ENCODE results near the gene CRY2.

DNA sequence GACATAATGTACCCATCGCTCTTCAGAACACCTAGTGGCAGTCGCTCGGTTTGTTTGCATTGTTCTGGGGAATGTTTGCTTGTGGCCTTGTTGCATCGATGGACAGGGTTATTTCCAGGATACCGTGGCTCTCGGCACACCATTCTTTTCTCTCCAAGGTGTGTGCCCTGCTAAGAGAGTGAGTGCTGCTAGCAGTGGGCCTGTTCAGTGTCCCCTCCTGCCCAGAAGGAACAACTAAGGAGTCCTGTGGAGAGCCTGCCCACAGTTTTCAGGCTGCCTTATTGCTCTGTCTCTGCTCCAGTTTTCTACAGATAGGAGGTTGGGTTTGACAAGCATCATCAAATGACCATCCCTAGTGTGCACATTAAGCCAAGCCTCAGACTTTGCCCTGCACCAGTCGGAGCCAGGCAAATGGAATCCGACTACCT, 1.4 kb downstream of the CRY2 start:
- TF ChIP-seq, protein P1, sequence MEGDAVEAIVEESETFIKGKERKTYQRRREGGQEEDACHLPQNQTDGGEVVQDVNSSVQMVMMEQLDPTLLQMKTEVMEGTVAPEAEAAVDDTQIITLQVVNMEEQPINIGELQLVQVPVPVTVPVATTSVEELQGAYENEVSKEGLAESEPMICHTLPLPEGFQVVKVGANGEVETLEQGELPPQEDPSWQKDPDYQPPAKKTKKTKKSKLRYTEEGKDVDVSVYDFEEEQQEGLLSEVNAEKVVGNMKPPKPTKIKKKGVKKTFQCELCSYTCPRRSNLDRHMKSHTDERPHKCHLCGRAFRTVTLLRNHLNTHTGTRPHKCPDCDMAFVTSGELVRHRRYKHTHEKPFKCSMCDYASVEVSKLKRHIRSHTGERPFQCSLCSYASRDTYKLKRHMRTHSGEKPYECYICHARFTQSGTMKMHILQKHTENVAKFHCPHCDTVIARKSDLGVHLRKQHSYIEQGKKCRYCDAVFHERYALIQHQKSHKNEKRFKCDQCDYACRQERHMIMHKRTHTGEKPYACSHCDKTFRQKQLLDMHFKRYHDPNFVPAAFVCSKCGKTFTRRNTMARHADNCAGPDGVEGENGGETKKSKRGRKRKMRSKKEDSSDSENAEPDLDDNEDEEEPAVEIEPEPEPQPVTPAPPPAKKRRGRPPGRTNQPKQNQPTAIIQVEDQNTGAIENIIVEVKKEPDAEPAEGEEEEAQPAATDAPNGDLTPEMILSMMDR (IDR thresholded peaks at IDR 0.05): no peak
- TF ChIP-seq ZFX (IDR thresholded peaks at IDR 0.05; ENCODE audit: borderline replicate concordance): no peak
